Measurements from ENCODE around the gene CCDC136. TPM values are rescaled to one million over a fixed set of nuclear protein-coding genes. Genes with fewer than 3 reads are reported as not detected.

CCDC136 gene
- polyA plus RNA-seq, 1 donor (not counting 4 experiments of a cell fraction or from before 2014, with no cell fraction given) = 1.6 TPM

GRCh38 chr7:128743112-128743772 lies 48.5 kb upstream of the CCDC136 start:
- DNase-seq (ENCODE audit: low read depth, low spot score) (no peak), FAIRE-seq (no peak)
- H3K4me2 ChIP-seq (ENCODE audit: control insufficient read depth, extremely low read depth, insufficient read depth, low read depth, low read length) = peak overlapping the region; percentile 16
- no peaks in the 10 kb centered on the region for H3K27me3 ChIP-seq (ENCODE audit: control insufficient read depth, extremely low read depth, insufficient read depth, low read length)
- H3K4me3 ChIP-seq (ENCODE audit: control insufficient read depth in 2 of 3, extremely low read depth in 1 of 3, insufficient read depth in 2 of 3, low read depth in 1 of 3, low read length in 3 of 3) = no peak overlapping the region
- peaks cover 4 to 16% of the 10 kb centered on the region in 2 experiments for H3K36me3 ChIP-seq (ENCODE audit: control insufficient read depth in 2 of 2, extremely low read depth in 1 of 2, insufficient read depth in 2 of 2, low read length in 2 of 2)
- no peak for TF ChIP-seq EZH2 (IDR thresholded peaks at IDR 0.05; ENCODE audit: low read length)
- TF ChIP-seq CTCF (optimal IDR thresholded peaks at IDR 0.05 in 1 of 3, IDR thresholded peaks at IDR 0.05 in 1 of 3, conservative IDR thresholded peaks at IDR 0.05 in 1 of 3; ENCODE audit: extremely low read depth in 1 of 3, insufficient read depth in 2 of 3, low read length in 3 of 3) = no peak
- no peaks in the 10 kb centered on the region for H3K9me1 ChIP-seq (ENCODE audit: control insufficient read depth, extremely low read depth, insufficient read depth, low read length)
- no peaks in the 10 kb centered on the region for H3K9me3 ChIP-seq (ENCODE audit: control insufficient read depth, low read depth, low read length)
- peaks cover 55% of the 10 kb centered on the region for H4K20me1 ChIP-seq (ENCODE audit: control insufficient read depth, extremely low read depth, insufficient read depth, low read length)
- no peak overlapping the region for H2AFZ ChIP-seq (ENCODE audit: control insufficient read depth, low read length)
- peaks cover 39% of the 10 kb centered on the region for H3K4me1 ChIP-seq (ENCODE audit: control insufficient read depth, extremely low read depth, insufficient read depth, low read length)
- dilution Hi-C loops (cut with MboI; ENCODE audit: extremely low pct_ligation_motif_present, low sequenced_read_pairs) = no loop called here
- no peak overlapping the region for H3K9ac ChIP-seq (ENCODE audit: control insufficient read depth, extremely low read depth, insufficient read depth, low read length)
- H3K79me2 ChIP-seq (ENCODE audit: control insufficient read depth, insufficient read depth, low read length) = peaks cover 92% of the 10 kb centered on the region
- H3K27ac ChIP-seq (ENCODE audit: control insufficient read depth, insufficient read depth, low read length) = no peak overlapping the region

GRCh38 chr7:128744366-128744905 lies 47.3 kb upstream of the CCDC136 start:
- Histone ChIP-seq H3K9me1 (ENCODE audit: control insufficient read depth, extremely low read depth, insufficient read depth, low read length) (no peaks in the 10 kb centered on the region), H3K4me3 (ENCODE audit: control insufficient read depth in 2 of 3, extremely low read depth in 1 of 3, insufficient read depth in 2 of 3, low read depth in 1 of 3, low read length in 3 of 3) (no peak overlapping the region), H3K9ac (ENCODE audit: control insufficient read depth, extremely low read depth, insufficient read depth, low read length) (no peak overlapping the region), H2AFZ (ENCODE audit: control insufficient read depth, low read length) (no peak overlapping the region), H3K4me2 (ENCODE audit: control insufficient read depth, extremely low read depth, insufficient read depth, low read depth, low read length) (peak overlapping the region; percentile 14), H3K27me3 (ENCODE audit: control insufficient read depth, extremely low read depth, insufficient read depth, low read length) (no peaks in the 10 kb centered on the region), H4K20me1 (ENCODE audit: control insufficient read depth, extremely low read depth, insufficient read depth, low read length) (peaks cover 62% of the 10 kb centered on the region), H3K4me1 (ENCODE audit: control insufficient read depth, extremely low read depth, insufficient read depth, low read length) (peaks cover 32% of the 10 kb centered on the region), H3K79me2 (ENCODE audit: control insufficient read depth, insufficient read depth, low read length) (peaks cover 100% of the 10 kb centered on the region), H3K9me3 (ENCODE audit: control insufficient read depth, low read depth, low read length) (no peaks in the 10 kb centered on the region), H3K36me3 (ENCODE audit: control insufficient read depth in 2 of 2, extremely low read depth in 1 of 2, insufficient read depth in 2 of 2, low read length in 2 of 2) (peaks cover 6 to 25% of the 10 kb centered on the region in 2 experiments), H3K27ac (ENCODE audit: control insufficient read depth, insufficient read depth, low read length) (no peak overlapping the region)
- TF ChIP-seq EZH2 (IDR thresholded peaks at IDR 0.05; ENCODE audit: low read length) = no peak
- TF ChIP-seq CTCF (optimal IDR thresholded peaks at IDR 0.05 in 1 of 3, IDR thresholded peaks at IDR 0.05 in 1 of 3, conservative IDR thresholded peaks at IDR 0.05 in 1 of 3; ENCODE audit: extremely low read depth in 1 of 3, insufficient read depth in 2 of 3, low read length in 3 of 3) = no peak
- DNase-seq (ENCODE audit: low read depth, low spot score) (no peak), FAIRE-seq (no peak)
- dilution Hi-C loops (cut with MboI; ENCODE audit: extremely low pct_ligation_motif_present, low sequenced_read_pairs) = no loop called here

Measured in keratinocyte (primary cell).